Lower leg skin (tissue), 3 donors: ENCODE measurements around the gene LYPD8.

Source experiments
- CTCF ChIP-seq, 3 donors: fragments of 450-650 bp; IDR thresholded peaks; one replicate each; pipeline ENCODE4 v1.5.1; 2016; ENCODE audit warnings: antibody characterized with exemption in 3 of 3, mild to moderate bottlenecking in 3 of 3, moderate library complexity in 2 of 3
- POLR2A ChIP-seq, 2 donors: fragments of 450-650 bp; IDR thresholded peaks; one replicate each; pipeline ENCODE4 v1.6.1; 2016 to 2017; ENCODE audit warnings: antibody characterized with exemption in 2 of 2, mild to moderate bottlenecking in 1 of 2, moderate library complexity in 1 of 2

GRCh38 chr1:248758352-248758751, 2.8 kb upstream of the LYPD8 start:
- TF ChIP-seq CTCF (IDR thresholded peaks at IDR 0.05), result no peak
- no peak for TF ChIP-seq POLR2A (IDR thresholded peaks at IDR 0.05)
